Epidermal melanocyte (primary cell): ENCODE measurements around the gene SLC46A2.

Experiments
- DNase-seq: peaks from one replicate; pipeline ENCODE4 v3.0.0; 2011; ENCODE audit warnings: low spot score; ENCODE audit not compliant: insufficient read length

SLC46A2 gene

GRCh38 chr9:112831281-112831851 lies 59.3 kb downstream of the SLC46A2 start:
- no peak for DNase-seq
